Measurements from ENCODE around the gene RMND5B.
A peak's percentile ranks its signal among the peaks of the same experiment; 100 is the strongest.
"Not testable (repeated sequence)": the region's sequence is repeated elsewhere in the genome, so short reads cannot be mapped to it uniquely, and the experiment has no call there.

Gene RMND5B

GRCh38 chr5:178187014-178187413, 56.2 kb downstream of the RMND5B start, which contains the start of gene GMCL2:
Gene GMCL2 (minus strand): TSS chr5:178187371. CDS start chr5:178187299, 72 bp downstream.
- H3K9me3 Mint-ChIP-seq, result no peaks in the 10 kb centered on the region
- intact Hi-C loops (cut with micrococcal nuclease), result no loop called here
- peaks cover 20% of the 10 kb centered on the region for H3K4me1 Mint-ChIP-seq (ENCODE audit: low read depth)
- no peaks in the 10 kb centered on the region for H3K27me3 Mint-ChIP-seq
- H3K4me3 Mint-ChIP-seq, result no peak within 1 kb of the TSS
- H3K27ac Mint-ChIP-seq, result no peak within 1 kb of the TSS
- H3K36me3 Mint-ChIP-seq (ENCODE audit: low read depth), result no peaks in the 10 kb centered on the region

GRCh38 chr5:178189433-178189832, 58.6 kb downstream of the RMND5B start:
- H3K36me3 Mint-ChIP-seq (ENCODE audit: low read depth), result no peaks in the 10 kb centered on the region
- peaks cover 12% of the 10 kb centered on the region for H3K27me3 Mint-ChIP-seq
- no peak overlapping the region for H3K27ac Mint-ChIP-seq
- H3K9me3 Mint-ChIP-seq, result no peaks in the 10 kb centered on the region
- peaks cover 27% of the 10 kb centered on the region for H3K4me1 Mint-ChIP-seq (ENCODE audit: low read depth)
- intact Hi-C loops (cut with micrococcal nuclease), result no loop called here
- H3K4me3 Mint-ChIP-seq, result no peak overlapping the region

GRCh38 chr5:178191661-178192060, 60.8 kb downstream of the RMND5B start:
- no peaks in the 10 kb centered on the region for H3K36me3 Mint-ChIP-seq (ENCODE audit: low read depth)
- no peaks in the 10 kb centered on the region for H3K9me3 Mint-ChIP-seq
- intact Hi-C loops (cut with micrococcal nuclease), result no loop called here
- H3K27ac Mint-ChIP-seq, result no peak overlapping the region
- no peak overlapping the region for H3K4me3 Mint-ChIP-seq
- H3K4me1 Mint-ChIP-seq (ENCODE audit: low read depth), result peaks cover 21% of the 10 kb centered on the region
- peaks cover 17% of the 10 kb centered on the region for H3K27me3 Mint-ChIP-seq

GRCh38 chr5:178192244-178192643, 61.4 kb downstream of the RMND5B start:
- no peaks in the 10 kb centered on the region for H3K9me3 Mint-ChIP-seq
- peaks cover 20% of the 10 kb centered on the region for H3K4me1 Mint-ChIP-seq (ENCODE audit: low read depth)
- no peaks in the 10 kb centered on the region for H3K36me3 Mint-ChIP-seq (ENCODE audit: low read depth)
- intact Hi-C loops (cut with micrococcal nuclease), result no loop called here
- H3K4me3 Mint-ChIP-seq, result no peak overlapping the region
- peaks cover 17% of the 10 kb centered on the region for H3K27me3 Mint-ChIP-seq
- no peak overlapping the region for H3K27ac Mint-ChIP-seq

- H3K27me3 Mint-ChIP-seq, result peaks cover 17% of the 10 kb centered on the region
- no peak overlapping the region for H3K27ac Mint-ChIP-seq
- intact Hi-C loops (cut with micrococcal nuclease), result no loop called here
- H3K4me1 Mint-ChIP-seq (ENCODE audit: low read depth), result peaks cover 20% of the 10 kb centered on the region
- H3K4me3 Mint-ChIP-seq, result no peak overlapping the region
- no peaks in the 10 kb centered on the region for H3K9me3 Mint-ChIP-seq
- H3K36me3 Mint-ChIP-seq (ENCODE audit: low read depth), result no peaks in the 10 kb centered on the region
Measured at GRCh38 chr5:178192787-178193186, 62.0 kb downstream of the RMND5B start.

GRCh38 chr5:178193251-178193809, 62.5 kb downstream of the RMND5B start:
- Mint-ChIP-seq H3K27me3 (peaks cover 19% of the 10 kb centered on the region), H3K9me3 (no peaks in the 10 kb centered on the region), H3K36me3 (ENCODE audit: low read depth) (no peaks in the 10 kb centered on the region), H3K27ac (peak overlapping the region; percentile 24), H3K4me1 (ENCODE audit: low read depth) (peaks cover 20% of the 10 kb centered on the region), H3K4me3 (no peak overlapping the region)
- intact Hi-C loops (cut with micrococcal nuclease), result no loop called here

- H3K4me3 Mint-ChIP-seq, result no peak overlapping the region
- peaks cover 19% of the 10 kb centered on the region for H3K27me3 Mint-ChIP-seq
- H3K27ac Mint-ChIP-seq, result no peak overlapping the region
- H3K9me3 Mint-ChIP-seq, result no peaks in the 10 kb centered on the region
- peaks cover 27% of the 10 kb centered on the region for H3K4me1 Mint-ChIP-seq (ENCODE audit: low read depth)
- intact Hi-C loops (cut with micrococcal nuclease), result no loop called here
- no peaks in the 10 kb centered on the region for H3K36me3 Mint-ChIP-seq (ENCODE audit: low read depth)
Measured at GRCh38 chr5:178194026-178194425, 63.2 kb downstream of the RMND5B start.

- H3K4me3 Mint-ChIP-seq, result no peak overlapping the region
- no peaks in the 10 kb centered on the region for H3K36me3 Mint-ChIP-seq (ENCODE audit: low read depth)
- intact Hi-C loops (cut with micrococcal nuclease), result no loop called here
- peaks cover 27% of the 10 kb centered on the region for H3K4me1 Mint-ChIP-seq (ENCODE audit: low read depth)
- peaks cover 19% of the 10 kb centered on the region for H3K27me3 Mint-ChIP-seq
- no peaks in the 10 kb centered on the region for H3K9me3 Mint-ChIP-seq
- no peak overlapping the region for H3K27ac Mint-ChIP-seq
Measured at GRCh38 chr5:178196281-178196812, 65.5 kb downstream of the RMND5B start.

GRCh38 chr5:178196986-178197385, 66.2 kb downstream of the RMND5B start:
- peaks cover 32% of the 10 kb centered on the region for H3K4me1 Mint-ChIP-seq (ENCODE audit: low read depth)
- peaks cover 19% of the 10 kb centered on the region for H3K27me3 Mint-ChIP-seq
- no peaks in the 10 kb centered on the region for H3K9me3 Mint-ChIP-seq
- H3K4me3 Mint-ChIP-seq, result no peak overlapping the region
- intact Hi-C loops (cut with micrococcal nuclease), result no loop called here
- no peak overlapping the region for H3K27ac Mint-ChIP-seq
- H3K36me3 Mint-ChIP-seq (ENCODE audit: low read depth), result no peaks in the 10 kb centered on the region

GRCh38 chr5:178198151-178198550, 67.3 kb downstream of the RMND5B start:
- H3K4me3 Mint-ChIP-seq; H3K27ac Mint-ChIP-seq; H3K36me3 Mint-ChIP-seq (ENCODE audit: low read depth); intact Hi-C loops (cut with micrococcal nuclease); H3K9me3 Mint-ChIP-seq: not testable (repeated sequence)
- H3K4me1 Mint-ChIP-seq (ENCODE audit: low read depth), result peaks cover 34% of the 10 kb centered on the region
- H3K27me3 Mint-ChIP-seq, result peaks cover 16% of the 10 kb centered on the region

GRCh38 chr5:178198706-178199105, 67.9 kb downstream of the RMND5B start:
- Mint-ChIP-seq H3K4me1 (ENCODE audit: low read depth) (peaks cover 29% of the 10 kb centered on the region), H3K9me3 (no peaks in the 10 kb centered on the region), H3K27ac (no peak overlapping the region), H3K36me3 (ENCODE audit: low read depth) (no peaks in the 10 kb centered on the region), H3K27me3 (peaks cover 14% of the 10 kb centered on the region), H3K4me3 (no peak overlapping the region)
- intact Hi-C loops (cut with micrococcal nuclease), result no loop called here

- peaks cover 18% of the 10 kb centered on the region for H3K4me1 Mint-ChIP-seq (ENCODE audit: low read depth)
- intact Hi-C loops (cut with micrococcal nuclease), result no loop called here
- H3K36me3 Mint-ChIP-seq (ENCODE audit: low read depth), result peaks cover 7% of the 10 kb centered on the region
- peaks cover 5% of the 10 kb centered on the region for H3K27me3 Mint-ChIP-seq
- H3K27ac Mint-ChIP-seq, result no peak overlapping the region
- H3K4me3 Mint-ChIP-seq, result no peak overlapping the region
- H3K9me3 Mint-ChIP-seq, result no peaks in the 10 kb centered on the region
Measured at GRCh38 chr5:178199581-178200434, 69.0 kb downstream of the RMND5B start.

Data from dendritic cell treated with granulocyte-macrophage colony-stimulating factor and Interleukin-4, amounts not matched to agents 40 ng/mL and 50 ng/mL, for 4 days (primary cell).